Suppressor macrophage treated with lipopolysaccharide for 1 hour (primary cell): ENCODE data around the gene ACSL3.
"Not testable (repeated sequence)": the region's sequence is repeated elsewhere in the genome, so short reads cannot be mapped to it uniquely, and the experiment has no call there.

Experiments
- DNase-seq, 3 donors: peaks; one replicate each; pipeline ENCODE4 v3.0.0-alpha.2; 2020 to 2022

Gene ACSL3

DNA sequence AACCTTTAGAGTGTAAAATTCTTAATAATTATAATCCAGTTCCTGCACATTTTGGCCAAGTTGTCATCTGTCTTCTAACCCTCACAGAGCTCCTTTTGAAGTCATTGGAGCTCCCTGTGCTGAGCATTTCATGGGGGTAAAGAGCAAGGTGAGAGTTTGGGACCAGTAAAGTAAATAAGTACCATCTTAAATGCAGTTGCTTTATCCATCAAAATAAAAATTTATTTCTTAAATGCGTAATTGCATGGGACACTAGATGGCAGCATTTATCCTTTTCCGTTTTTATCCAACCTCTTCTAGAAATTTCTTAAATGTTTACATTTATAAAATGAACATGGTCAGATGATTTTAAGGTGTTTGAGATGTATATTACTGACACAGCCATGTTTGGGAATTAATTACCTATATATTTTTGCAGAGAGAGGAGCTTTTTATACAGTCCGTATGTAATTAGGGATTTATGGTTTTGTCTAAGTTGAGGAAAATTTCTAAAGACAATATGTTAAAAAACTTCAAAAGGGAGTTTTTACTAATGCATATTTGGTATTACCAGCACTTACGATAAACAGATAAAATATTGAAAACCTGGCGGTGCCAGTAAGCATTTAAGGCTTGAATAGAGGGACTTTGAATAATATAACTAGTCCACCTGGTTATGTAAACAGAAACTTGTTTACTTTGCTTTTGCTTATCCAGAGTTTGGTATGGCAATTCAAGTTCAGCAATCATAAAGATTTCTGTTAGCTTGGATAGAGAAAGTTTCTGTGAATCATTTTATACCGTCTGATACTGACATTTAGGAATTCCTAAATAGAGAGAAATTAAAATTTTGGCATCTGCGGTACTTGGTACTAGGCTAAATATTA, 54.5 kb downstream of the ACSL3 start:
- peak in 2 of 3 donors; percentile 40 to 48 for DNase-seq

DNA sequence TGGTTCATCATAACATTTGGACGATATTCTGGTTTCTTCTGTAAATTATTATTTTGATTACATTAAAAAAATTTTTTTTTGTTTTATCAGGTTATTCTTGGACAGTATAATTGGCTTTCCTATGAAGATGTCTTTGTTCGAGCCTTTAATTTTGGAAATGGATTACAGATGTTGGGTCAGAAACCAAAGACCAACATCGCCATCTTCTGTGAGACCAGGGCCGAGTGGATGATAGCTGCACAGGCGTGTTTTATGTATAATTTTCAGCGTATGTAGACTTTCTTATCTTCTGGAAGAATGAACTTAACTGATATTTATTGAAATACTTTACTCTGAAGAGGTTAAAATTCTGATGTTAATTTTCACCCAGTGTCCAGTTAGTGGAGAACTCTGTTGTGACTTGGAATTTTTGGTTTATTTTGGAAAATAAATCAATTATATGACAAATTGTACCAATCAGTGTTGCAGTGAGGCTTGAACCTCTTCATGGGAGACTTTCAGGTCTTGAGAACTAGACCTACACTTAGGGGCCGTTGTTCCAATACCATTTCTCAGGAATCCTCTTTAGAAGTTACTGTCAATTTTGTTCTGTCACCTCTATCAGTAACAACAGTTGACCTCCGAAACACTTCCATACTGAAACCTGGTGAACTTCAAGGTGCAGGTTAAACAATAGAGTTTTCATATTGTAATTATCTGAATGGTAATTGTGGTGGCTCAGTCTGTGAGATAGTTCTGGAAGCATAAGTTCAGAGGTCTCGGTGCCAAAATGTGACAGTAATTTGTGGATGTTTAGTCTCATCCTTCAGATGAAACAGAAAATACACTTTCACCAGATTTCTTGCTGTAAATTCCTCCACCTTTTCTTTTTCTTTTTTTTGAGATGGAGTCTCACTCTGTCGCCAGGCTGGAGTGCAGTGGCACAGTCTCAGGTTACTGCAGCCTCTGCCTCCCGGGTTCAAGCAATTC, 55.7 kb downstream of the ACSL3 start:
- DNase-seq: no peak

DNA sequence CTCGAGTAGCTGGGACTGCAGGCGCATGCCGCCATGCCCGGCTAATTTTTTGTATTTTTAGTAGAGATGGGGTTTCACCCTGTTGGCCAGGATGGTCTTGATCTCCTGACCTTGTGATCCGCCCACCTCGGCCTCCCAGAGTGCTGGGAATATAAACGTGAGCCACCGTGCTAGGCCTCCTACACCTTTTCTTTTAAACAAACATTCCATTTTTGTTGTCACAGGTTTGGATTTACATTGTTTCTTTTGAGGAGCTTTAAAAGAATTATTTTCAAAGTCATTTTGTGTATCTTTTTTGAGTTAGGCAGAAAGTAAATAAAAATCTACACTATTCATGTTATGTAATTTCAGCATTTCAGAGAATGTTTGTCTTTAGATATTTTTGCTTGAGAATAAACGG, 56.4 kb downstream of the ACSL3 start:
- DNase-seq: not testable (repeated sequence)

DNA sequence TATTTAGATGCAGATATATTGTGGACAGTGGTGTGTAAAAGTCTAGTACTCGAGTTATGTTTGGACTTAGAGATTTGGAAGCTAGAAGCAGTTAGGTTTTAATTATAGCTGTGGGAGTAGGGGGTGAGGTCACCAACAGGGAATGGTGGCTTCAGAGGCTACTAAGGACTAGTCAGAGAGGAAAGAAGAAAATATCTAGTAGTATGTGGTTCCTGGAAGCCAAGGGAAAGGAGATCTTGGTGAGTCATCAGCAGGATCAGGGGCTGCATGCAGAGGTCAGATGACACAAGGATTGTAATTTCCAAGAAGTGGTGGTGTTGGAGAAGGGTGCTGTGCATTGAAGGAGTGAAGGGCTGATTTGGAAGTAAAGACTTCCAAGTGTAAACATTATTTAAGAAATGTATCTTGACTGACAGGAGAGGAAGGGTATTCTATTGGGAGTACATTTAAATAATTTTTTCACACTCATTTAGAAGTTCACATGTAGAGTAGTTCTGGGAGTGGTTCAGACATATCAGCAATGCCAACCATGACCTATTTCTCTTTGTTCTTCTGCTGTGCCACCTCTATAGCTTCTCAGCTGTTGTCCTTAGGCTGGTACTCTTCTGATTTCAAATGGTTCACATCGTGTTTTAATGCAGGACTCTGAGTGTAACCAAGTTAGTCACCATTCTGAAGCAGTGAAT, 59.1 kb downstream of the ACSL3 start:
- peak; percentile 78 to 95 (median 81) for DNase-seq

DNA sequence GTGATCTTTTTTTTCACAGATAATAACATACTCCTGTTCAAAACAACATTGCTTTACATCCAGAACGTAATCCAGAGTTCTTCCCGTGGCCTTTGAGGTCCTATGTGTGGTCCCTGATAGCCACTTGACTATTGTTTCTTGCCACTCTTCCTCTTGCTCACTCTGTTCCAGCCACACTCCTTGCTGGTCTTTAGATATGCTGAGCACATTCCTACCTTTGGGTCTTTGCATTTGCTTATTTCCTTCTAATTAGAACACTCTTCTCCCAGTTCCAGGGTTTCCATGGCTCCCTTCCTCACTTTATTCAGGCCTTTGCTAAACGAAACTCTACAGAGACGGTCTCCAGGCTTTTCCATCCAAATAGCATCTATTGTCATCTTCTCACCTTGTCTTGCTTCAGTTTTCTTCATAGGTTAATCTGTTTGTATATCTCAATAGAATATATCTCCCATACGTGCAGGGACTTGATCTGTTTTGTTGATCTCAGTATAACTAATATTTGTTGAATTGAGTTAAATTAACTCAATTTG, 59.9 kb downstream of the ACSL3 start:
- DNase-seq: no peak

DNA sequence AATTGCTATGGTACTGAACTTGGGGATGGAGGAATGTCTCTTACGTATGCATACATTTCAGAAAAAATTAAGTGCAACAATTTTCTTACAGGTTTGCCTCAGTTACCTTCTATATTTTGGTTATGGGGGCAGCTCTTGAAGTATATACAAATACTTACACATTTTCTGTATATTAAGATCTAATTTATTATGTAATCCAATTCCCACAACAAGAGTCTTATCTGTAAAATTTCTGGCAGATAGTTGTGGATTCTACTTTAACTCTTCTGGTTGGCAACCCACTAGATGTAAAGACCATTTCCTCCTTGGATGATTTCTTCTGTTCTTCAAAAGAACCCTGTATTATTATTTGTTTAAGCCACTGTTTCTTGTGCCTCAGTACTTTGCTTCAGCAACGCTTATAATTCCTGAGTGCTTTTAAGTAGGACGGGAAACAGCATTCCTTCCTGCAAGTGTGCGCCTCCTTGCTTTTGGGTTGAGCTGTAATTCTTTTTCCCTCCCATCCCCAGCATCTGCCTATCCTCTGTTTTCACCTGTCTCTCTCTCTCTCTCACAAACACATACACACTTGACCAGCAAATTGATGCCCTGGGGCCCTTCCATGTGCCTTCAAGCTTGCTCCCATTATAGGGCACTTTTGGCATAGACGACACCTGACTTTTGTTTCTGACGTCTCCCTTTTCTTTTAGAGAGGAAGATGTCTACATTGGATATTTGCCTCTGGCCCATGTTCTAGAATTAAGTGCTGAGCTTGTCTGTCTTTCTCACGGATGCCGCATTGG, 61.4 kb downstream of the ACSL3 start:
- DNase-seq: no peak

DNA sequence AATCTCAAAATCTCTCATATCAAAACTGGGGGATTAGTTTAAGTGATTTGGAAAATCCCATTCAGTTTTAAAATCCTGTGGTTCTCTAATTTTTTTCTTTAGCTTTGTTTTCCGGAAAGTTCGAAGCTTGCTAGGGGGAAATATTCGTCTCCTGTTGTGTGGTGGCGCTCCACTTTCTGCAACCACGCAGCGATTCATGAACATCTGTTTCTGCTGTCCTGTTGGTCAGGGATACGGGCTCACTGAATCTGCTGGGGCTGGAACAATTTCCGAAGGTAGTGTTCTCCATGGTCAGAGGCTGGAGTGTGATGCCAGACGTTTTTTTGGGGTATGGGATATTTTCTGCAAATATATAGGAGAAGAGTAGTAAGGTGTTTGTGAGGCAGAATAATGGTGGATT, 66.1 kb downstream of the ACSL3 start:
- DNase-seq: no peak

DNA sequence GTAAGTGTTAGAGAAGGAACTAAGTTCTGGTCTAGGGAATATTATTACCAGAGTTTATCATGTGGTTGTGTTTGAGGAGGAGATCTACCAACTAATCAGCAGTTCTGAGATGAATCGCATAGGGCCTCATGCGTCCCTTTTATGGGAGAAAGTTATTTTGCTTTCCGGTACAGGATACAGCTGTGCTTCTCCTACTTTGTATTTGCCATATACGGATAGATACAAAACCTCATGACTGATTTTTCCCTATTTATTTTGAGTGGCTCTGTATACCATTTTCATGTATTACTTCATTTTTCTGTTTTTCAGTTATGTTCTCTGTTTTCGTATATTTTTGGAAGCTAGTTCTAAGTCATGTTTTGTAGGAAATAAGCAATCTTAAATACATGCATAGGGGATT, 66.8 kb downstream of the ACSL3 start:
- no peak for DNase-seq

DNA sequence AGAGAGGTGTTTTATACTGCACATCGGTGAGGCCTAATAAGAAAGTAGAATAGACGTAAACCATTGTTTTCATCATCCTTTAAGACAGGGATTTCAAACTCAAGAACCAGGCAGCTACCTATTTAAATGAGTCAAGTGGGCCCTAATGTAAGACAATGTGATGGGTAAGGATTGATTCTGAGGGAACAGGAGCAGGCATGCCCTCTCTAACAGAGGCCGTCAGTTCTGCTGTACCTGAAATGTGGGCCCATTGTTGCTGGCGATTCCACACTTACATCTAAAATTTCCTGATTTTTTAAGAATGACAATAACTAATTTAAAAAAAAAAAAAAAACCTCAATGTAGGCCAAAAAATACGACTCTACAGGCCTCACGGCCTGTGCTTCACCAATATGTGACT, 67.5 kb downstream of the ACSL3 start:
- no peak for DNase-seq

DNA sequence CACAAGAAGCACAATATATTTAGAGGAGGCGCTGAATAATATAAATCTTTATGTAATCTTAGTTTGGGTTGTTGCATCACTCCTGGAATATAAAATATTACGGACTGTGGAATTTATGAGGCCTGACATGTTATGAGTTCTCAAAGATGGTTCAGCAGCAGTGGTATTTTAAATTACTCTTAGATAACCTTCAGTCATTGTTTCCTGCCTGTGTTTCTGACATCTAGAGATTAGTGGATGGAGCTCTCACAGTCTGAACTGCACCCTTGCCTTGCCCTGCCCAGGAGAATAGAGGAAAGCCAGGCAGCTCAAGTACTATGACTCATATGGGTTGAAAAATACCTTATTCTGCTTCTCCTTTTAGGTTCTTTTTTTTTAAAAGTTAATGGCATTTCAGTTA, 70.0 kb downstream of the ACSL3 start:
- DNase-seq: no peak

DNA sequence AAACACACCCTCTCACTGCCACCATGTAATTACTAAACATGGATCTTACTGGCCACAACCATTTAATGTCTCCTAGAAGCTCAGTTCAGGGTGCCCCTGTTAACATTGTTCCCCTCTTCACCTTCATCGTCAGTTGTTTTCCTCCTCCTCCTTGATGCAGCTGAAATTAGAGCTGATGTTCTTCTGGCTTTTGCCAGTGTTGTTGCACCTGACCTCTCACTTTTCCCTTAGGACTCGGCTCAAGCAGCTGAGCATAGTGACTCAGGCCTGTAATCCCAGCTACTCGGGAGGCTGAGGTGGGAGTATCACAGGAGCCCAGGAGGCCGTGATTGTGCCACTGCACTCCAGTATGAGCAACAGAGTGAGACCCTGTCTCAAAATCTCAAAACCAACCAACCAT, 70.8 kb downstream of the ACSL3 start:
- DNase-seq: no peak

DNA sequence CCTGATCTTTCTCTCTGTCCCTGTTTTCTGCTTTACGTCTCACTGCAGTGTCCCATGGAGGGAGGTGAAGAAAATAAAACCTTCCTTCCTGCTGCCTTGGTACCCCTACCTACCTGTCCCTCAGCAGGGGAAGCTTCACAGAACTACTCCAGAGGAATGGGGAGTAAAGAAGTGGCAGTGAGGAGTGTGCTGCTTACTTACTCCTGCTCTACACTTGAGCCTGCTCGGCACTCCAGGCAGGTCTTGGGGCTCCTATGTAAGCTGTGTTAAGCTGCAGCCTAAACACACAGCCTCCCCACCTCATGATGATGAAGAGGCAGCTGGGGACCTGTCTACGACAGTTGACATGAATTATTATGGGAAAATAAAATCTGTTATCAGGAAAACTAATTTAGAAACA, 72.6 kb downstream of the ACSL3 start:
- DNase-seq: no peak

DNA sequence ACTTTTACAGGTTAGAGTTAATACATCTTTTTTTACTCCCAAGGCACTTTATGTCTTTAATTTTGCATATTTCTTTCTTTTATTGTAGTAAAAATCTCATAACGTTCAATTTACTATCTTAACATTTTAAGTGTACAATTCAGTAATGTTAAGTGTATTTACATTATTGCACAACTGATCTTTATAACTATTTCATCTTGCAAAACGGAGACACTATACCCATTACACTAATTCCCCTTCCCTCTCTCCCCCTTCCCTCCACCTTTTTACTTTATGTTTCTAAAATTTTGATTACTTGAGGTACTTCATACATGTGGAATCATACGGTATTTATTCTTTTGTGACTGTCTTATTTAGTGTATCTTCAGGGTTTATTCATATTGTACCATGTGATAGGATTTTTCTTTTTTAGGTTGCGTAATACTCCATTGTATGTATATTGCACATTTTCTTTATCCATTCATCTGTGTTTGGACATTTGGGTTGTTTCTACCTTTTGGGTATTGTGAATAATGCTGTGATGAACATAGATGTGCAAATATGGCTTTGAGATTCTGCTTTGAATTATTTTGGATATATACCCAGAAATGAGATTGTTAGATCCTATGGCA, 75.0 kb downstream of the ACSL3 start:
- DNase-seq: no peak

DNA sequence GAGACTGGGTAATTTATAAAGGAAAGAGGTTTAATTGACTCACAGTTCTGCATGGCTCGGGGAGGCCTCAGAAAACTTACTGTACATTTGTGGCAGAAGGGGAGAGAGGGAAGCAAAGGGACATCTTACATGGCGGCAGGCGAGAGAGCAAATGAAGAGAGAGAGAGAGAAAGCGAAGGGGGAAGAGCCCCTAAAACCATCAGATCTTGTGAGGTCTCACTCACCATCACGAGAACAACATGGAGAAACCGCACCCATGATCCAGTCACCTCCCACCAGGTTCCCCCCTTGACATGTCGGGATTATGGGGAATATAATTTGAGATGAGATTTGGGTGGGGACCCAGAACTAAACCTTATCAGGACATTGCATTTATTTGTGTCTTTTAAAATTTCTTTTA, 75.9 kb downstream of the ACSL3 start:
- DNase-seq: no peak

DNA sequence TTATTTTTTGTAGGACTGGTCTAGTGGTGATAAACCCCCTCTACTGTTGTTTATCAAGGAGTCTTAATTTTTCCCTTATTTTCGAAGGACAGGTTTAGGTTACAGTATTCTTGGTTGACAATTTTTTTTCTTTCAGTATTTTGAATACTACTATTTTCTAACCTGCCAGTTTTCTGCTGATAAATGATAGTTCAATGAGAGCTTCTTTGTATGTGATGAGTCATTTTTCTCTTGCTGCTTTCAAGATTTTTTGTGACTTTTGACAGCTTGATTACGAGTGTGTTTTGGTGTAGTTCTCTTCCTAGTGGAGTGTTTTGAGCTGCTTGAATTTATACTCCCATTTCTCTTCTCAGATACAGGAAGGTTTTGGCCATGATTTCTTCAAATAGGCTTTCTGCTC, 77.5 kb downstream of the ACSL3 start:
- no peak for DNase-seq

DNA sequence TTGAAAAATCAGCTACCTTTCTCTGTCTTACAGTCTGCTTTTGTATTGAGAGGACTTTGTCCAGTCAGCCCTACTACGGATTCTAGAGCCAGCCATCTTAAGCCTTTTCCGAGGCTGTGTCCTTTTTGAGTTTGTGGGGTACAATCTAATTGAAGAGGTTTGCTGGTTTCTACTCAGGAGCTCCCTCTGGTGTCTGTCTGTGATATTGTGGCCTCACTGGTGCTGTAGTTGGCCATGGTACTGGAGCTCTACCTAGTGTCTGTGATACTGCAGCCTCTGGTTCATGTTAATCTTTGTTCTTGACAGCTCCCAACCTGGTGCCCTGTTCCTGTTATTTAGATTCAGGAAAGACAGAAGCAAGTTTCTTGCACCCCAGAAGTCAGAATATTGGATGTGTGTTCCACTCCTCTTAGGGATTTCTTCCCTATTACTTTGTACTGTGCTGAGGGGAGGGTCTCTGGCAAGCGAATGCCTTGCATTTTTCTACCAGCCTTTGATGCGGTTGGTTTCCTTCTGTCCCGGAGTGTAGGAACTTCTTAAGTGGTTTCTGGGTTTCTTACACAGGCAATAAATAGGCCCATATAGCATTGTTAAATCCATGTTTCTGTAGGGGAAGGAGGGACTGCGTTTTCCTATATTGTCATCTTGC, 78.5 kb downstream of the ACSL3 start:
- DNase-seq: peak; percentile 58 to 74 (median 65)

DNA sequence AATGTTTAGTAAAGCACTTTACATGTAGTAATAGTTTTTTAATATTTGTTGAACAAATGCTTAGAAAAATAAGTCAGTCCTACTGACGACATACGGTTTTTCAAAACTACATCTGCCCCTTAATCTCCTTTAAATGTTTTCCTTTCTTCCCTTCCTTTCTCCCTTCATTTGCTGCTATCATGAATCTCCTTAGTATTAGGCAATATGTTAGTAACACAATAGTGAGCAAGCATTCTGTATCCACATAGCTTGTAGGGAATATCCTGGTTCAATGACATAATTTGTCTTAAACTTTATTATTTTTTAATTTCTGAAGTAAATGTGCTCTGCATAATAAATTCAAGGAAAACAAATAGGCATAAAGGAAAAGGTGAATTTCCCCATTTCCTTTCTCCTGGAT, 79.1 kb downstream of the ACSL3 start:
- no peak for DNase-seq

DNA sequence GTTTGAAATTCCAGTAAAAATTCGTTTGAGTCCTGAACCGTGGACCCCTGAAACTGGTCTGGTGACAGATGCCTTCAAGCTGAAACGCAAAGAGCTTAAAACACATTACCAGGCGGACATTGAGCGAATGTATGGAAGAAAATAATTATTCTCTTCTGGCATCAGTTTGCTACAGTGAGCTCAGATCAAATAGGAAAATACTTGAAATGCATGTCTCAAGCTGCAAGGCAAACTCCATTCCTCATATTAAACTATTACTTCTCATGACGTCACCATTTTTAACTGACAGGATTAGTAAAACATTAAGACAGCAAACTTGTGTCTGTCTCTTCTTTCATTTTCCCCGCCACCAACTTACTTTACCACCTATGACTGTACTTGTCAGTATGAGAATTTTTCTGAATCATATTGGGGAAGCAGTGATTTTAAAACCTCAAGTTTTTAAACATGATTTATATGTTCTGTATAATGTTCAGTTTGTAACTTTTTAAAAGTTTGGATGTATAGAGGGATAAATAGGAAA, 80.7 kb downstream of the ACSL3 start:
- peak in 2 of 3 donors; percentile 32 to 37 for DNase-seq

DNA sequence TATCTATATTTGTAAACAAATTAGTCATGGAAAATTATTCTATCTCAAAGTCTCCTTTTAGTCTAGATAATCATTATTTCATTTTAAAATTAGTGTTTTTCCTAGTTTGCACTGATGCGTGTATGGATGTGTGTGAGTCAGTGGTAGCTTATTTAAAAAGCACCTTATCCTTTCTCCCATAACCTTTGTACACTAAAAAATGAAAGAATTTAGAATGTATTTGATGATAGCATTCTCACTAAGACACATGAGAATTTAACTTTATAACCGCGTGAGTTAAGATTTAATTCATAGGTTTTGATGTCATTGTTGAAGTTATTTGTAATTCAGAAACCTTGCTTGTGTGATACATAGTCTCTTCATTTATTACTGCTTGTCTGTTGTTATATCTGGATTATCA, 81.7 kb downstream of the ACSL3 start:
- no peak for DNase-seq

DNA sequence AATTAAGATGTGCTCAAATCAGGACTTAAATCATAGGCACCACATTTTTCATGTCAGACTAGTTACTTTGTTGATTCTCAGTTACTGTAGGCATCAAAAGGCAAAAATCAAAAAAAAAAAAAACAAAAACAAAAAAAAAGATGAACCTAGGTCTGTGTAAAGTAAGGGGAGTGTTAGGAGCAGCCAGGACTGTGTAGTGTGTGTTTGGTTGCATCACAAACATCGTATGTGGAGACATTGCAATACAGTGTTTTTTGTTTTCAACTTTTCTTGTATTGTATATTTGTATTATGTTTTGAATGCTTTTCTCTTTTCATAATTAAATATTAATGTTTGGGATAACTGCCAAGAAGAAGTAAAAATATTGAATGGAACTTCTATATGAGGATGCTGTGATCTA, 82.1 kb downstream of the ACSL3 start:
- no peak for DNase-seq

DNA sequence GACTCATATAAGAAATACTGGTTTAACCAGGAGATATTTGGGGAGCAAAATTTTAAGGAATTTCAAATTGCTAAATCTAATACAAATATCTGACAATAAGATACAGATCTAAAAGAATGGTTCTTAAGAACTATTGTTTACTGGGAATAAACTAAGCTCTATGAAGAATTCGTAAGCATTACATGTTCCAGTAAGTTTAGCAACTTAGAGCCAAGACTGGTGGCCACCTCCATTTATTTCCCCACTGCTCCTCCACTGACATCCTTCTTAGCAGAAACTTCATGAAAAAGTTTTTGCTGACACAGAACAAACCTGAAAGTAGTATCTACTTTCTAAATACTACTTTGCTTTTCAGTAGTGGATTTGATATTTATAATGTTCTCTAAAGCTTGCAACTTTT, 83.0 kb downstream of the ACSL3 start:
- DNase-seq: no peak
